BE2C (cell line): ENCODE results near the gene BAD.

Experiments used
- DNase-seq: peaks from one replicate; pipeline ENCODE4 v3.0.0-alpha.2; 2020
- H3K27me3 ChIP-seq: fragments of 250-450 bp; sonication (Bioruptor Pico); 2 replicates; pipeline ENCODE4 v1.5.1; 2020; ENCODE audit warnings: mild to moderate bottlenecking
- H3K36me3 ChIP-seq: fragments of 250-450 bp; sonication (Bioruptor Pico); 2 replicates; pipeline ENCODE4 v1.5.1; 2020; ENCODE audit warnings: mild to moderate bottlenecking
- H3K4me1 ChIP-seq: fragments of 250-450 bp; sonication (Bioruptor Pico); 2 replicates; pipeline ENCODE4 v1.5.1; 2020
- H3K4me3 ChIP-seq: 2 replicates; pipeline ENCODE4 v1.5.1; 2011; ENCODE audit warnings: low read depth, low read length
- H3K9me3 ChIP-seq: fragments of 250-450 bp; sonication (Bioruptor Pico); 2 replicates; pipeline ENCODE4 v1.5.1; 2020
- CTCF ChIP-seq: IDR thresholded peaks from 2 replicates; pipeline ENCODE4 v1.5.1; 2012; ENCODE audit warnings: mild to moderate bottlenecking, low read depth, low read length

The BAD gene

GRCh38 chr11:64227405-64227956, 57.0 kb downstream of the BAD start:
- Histone ChIP-seq H3K27me3 (no peaks in the 10 kb centered on the region), H3K4me1 (peaks cover 8% of the 10 kb centered on the region), H3K36me3 (no peaks in the 10 kb centered on the region), H3K4me3 (peak overlapping the region; percentile 73; the same call in 1 of the 2 replicates), H3K9me3 (no peaks in the 10 kb centered on the region)
- DNase-seq: no peak
- no peak for TF ChIP-seq CTCF

GRCh38 chr11:64226507-64227051, 57.9 kb downstream of the BAD start:
- no peaks in the 10 kb centered on the region for H3K27me3 ChIP-seq
- peaks cover 8% of the 10 kb centered on the region for H3K4me1 ChIP-seq
- no peak for DNase-seq
- peak overlapping the region; percentile 73 for H3K4me3 ChIP-seq
- no peaks in the 10 kb centered on the region for H3K36me3 ChIP-seq
- no peaks in the 10 kb centered on the region for H3K9me3 ChIP-seq
- TF ChIP-seq CTCF: no peak

- H3K27me3 ChIP-seq: no peaks in the 10 kb centered on the region
- H3K4me3 ChIP-seq: peak within 1 kb of the TSS; percentile 73
- H3K36me3 ChIP-seq: no peaks in the 10 kb centered on the region
- peak; percentile 87 for DNase-seq
- no peaks in the 10 kb centered on the region for H3K9me3 ChIP-seq
- H3K4me1 ChIP-seq: peaks cover 8% of the 10 kb centered on the region
- TF ChIP-seq CTCF: no peak
Measured at GRCh38 chr11:64225608-64226506, 58.6 kb downstream of the BAD start, which contains the start of the genes NUDT22 and TRPT1. NUDT22 (plus strand) TSS chr11:64226274; CDS start chr11:64226653, 379 bp downstream. TRPT1 (minus strand) TSS chr11:64226186; CDS start chr11:64225860, 326 bp downstream.

GRCh38 chr11:64224891-64225607, 59.4 kb downstream of the BAD start:
- peak overlapping the region; percentile 73 for H3K4me3 ChIP-seq
- DNase-seq: no peak
- H3K9me3 ChIP-seq: no peaks in the 10 kb centered on the region
- H3K27me3 ChIP-seq: no peaks in the 10 kb centered on the region
- no peaks in the 10 kb centered on the region for H3K36me3 ChIP-seq
- TF ChIP-seq CTCF: no peak
- peaks cover 8% of the 10 kb centered on the region for H3K4me1 ChIP-seq

- no peak for TF ChIP-seq CTCF
- no peak for DNase-seq
- Histone ChIP-seq H3K4me1 (peaks cover 8% of the 10 kb centered on the region), H3K4me3 (no peak overlapping the region), H3K27me3 (no peaks in the 10 kb centered on the region), H3K36me3 (no peaks in the 10 kb centered on the region), H3K9me3 (no peaks in the 10 kb centered on the region)
Measured at GRCh38 chr11:64224151-64224890, 60.1 kb downstream of the BAD start.
